ENCODE measurements around the gene TFCP2. TPM values are rescaled to one million over a fixed set of nuclear protein-coding genes. Genes with fewer than 3 reads are reported as not detected.
A peak's percentile ranks its signal among the peaks of the same experiment; 100 is the strongest.
"Not testable (repeated sequence)": the region's sequence is repeated elsewhere in the genome, so short reads cannot be mapped to it uniquely, and the experiment has no call there.

TFCP2 gene
- total and polyA plus RNA-seq, 8 donors: 6.7 to 56.2 (median 9.2) TPM

- intact Hi-C loops (cut with DNase I; ENCODE audit: low total_unique reads): no loop called here
- Histone ChIP-seq H3K9me3 (no peaks in the 10 kb centered on the region), H3K4me3 (peak overlapping the region; percentile 72 to 90 (median 82)), H3K36me3 (no peaks in the 10 kb centered on the region), H3K4me1 (peaks cover 12 to 33% (median 24%) of the 10 kb centered on the region in 4 donors), H3K27me3 (no peaks in the 10 kb centered on the region), H3K27ac (peak overlapping the region; percentile 84 to 95 (median 91))
- 1 to 2% (median 2%) methylated on average over 18 of the region's 18 CpGs for WGBS, 5 donors
- TF ChIP-seq EP300 (IDR thresholded peaks at IDR 0.05) (no peak), POLR2A (IDR thresholded peaks at IDR 0.05) (no peak), POLR2AphosphoS5 (IDR thresholded peaks at IDR 0.05) (no peak)
- TF ChIP-seq, protein P1, sequence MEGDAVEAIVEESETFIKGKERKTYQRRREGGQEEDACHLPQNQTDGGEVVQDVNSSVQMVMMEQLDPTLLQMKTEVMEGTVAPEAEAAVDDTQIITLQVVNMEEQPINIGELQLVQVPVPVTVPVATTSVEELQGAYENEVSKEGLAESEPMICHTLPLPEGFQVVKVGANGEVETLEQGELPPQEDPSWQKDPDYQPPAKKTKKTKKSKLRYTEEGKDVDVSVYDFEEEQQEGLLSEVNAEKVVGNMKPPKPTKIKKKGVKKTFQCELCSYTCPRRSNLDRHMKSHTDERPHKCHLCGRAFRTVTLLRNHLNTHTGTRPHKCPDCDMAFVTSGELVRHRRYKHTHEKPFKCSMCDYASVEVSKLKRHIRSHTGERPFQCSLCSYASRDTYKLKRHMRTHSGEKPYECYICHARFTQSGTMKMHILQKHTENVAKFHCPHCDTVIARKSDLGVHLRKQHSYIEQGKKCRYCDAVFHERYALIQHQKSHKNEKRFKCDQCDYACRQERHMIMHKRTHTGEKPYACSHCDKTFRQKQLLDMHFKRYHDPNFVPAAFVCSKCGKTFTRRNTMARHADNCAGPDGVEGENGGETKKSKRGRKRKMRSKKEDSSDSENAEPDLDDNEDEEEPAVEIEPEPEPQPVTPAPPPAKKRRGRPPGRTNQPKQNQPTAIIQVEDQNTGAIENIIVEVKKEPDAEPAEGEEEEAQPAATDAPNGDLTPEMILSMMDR (IDR thresholded peaks at IDR 0.05): no peak
- DNase-seq: no peak
Observed at GRCh38 chr12:51082561-51083125, 90.3 kb downstream of the TFCP2 start.

DNA sequence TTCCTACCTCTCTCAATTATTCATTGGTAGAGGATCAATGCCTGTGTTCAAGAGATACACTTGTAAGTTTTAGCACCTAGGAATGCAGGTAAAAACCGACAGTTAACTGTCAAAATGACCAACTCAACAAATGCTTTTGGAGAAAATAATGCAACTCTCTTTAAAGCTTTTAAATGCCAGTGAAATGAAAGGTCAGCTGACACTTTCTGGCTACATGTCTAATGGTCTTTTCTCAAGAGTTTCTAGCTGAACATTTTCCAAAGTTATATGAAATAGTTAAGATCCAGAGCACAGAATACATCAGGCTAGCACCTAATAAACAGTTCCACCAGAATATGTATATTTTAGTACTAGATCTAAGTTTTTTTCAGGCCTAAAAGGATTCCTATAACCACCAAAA lies 91.5 kb downstream of the TFCP2 start:
- no peak for TF ChIP-seq EP300 (IDR thresholded peaks at IDR 0.05)
- no peak for TF ChIP-seq POLR2A (IDR thresholded peaks at IDR 0.05)
- TF ChIP-seq, protein P1 (IDR thresholded peaks at IDR 0.05): no peak
- no peak for TF ChIP-seq POLR2AphosphoS5 (IDR thresholded peaks at IDR 0.05)
- 78 to 84% (median 83%) methylated on average over 1 of the region's 1 CpG for WGBS, 5 donors
- H3K4me3 ChIP-seq: peak overlapping the region in 1 of 4 donors; percentile 90
- no peak for DNase-seq
- no peaks in the 10 kb centered on the region for H3K9me3 ChIP-seq
- no peaks in the 10 kb centered on the region for H3K36me3 ChIP-seq
- H3K27me3 ChIP-seq: no peaks in the 10 kb centered on the region
- no peak overlapping the region for H3K27ac ChIP-seq
- intact Hi-C loops (cut with DNase I; ENCODE audit: low total_unique reads): no loop called here
- peaks cover 12 to 45% (median 29%) of the 10 kb centered on the region in 4 donors for H3K4me1 ChIP-seq

DNA sequence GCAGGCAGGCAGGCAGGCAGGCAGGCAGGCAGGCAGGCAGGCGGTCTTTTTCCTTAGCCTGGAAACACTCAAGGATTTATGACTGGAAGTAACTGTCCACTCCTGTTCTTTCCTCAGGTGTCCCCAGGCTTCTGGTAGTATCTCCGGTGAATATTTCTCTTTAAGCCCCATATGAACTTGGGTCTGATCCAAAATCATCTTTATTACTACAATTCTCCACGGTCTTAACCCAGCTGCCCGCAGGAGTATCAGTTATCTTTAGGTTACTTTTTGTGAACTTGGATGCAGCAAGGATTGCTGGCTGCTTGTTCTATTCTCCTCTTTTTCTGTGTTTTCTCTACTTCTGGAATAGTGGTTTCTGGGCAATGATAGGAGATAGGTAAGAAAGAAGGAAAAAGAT lies 92.8 kb downstream of the TFCP2 start:
- no peak for TF ChIP-seq POLR2AphosphoS5 (IDR thresholded peaks at IDR 0.05)
- TF ChIP-seq EP300 (IDR thresholded peaks at IDR 0.05): no peak
- TF ChIP-seq, protein P1 (IDR thresholded peaks at IDR 0.05): no peak
- TF ChIP-seq POLR2A (IDR thresholded peaks at IDR 0.05): no peak
- H3K9me3 ChIP-seq: no peaks in the 10 kb centered on the region
- no peaks in the 10 kb centered on the region for H3K27me3 ChIP-seq
- intact Hi-C loops (cut with DNase I; ENCODE audit: low total_unique reads): no loop called here
- peaks cover 12 to 58% (median 35%) of the 10 kb centered on the region in 4 donors for H3K4me1 ChIP-seq
- DNase-seq: no peak
- peaks cover 0 to 10% (median 5%) of the 10 kb centered on the region in 4 donors for H3K36me3 ChIP-seq
- 66 to 79% (median 76%) methylated on average over 4 of the region's 4 CpGs for WGBS, 5 donors
- H3K27ac ChIP-seq: no peak overlapping the region
- H3K4me3 ChIP-seq: no peak overlapping the region

DNA sequence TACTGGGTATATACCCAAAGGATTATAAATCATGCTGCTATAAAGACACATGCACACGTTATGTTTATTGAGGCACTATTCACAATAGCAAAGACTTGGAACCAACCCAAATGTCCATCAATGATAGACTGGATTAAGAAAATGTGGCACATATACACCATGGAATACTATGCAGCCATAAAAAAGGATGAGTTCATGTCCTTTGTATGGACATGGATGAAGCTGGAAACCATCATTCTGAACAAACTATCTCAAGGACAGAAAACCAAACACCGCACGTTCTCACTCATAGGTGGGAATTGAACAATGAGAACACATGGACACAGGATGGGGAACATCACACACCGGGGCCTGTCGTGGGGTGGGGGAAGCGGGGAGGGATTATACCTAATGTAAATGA lies 94.1 kb downstream of the TFCP2 start:
- H3K4me3 ChIP-seq; H3K9me3 ChIP-seq; DNase-seq; H3K27ac ChIP-seq; intact Hi-C loops (cut with DNase I; ENCODE audit: low total_unique reads); H3K27me3 ChIP-seq: not testable (repeated sequence)
- peaks cover under 1 to 16% (median 10%) of the 10 kb centered on the region in 4 donors for H3K36me3 ChIP-seq
- H3K4me1 ChIP-seq: peaks cover 10 to 61% (median 33%) of the 10 kb centered on the region in 4 donors
- WGBS, 5 donors: 90 to 98% (median 95%) methylated on average over 6 of the region's 6 CpGs

DNA sequence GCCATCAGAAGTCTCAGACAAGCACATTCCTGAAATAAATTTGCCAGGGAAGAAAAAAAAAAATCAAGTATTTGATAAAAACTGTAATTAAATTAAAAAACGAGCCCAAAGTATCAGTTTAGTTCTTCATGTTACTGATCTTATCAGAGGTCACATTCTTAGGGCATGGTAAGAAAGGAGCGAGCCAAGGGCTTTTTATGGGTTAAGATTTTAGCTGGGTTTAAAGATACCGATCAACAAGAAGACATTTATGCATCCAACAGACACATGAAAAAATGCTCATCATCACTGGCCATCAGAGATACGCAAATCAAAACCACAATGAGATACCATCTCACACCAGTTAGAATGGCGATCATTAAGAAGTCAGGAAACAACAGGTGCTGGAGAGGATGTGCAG lies 94.6 kb downstream of the TFCP2 start:
- intact Hi-C loops (cut with DNase I; ENCODE audit: low total_unique reads); H3K27me3 ChIP-seq; H3K9me3 ChIP-seq; H3K4me3 ChIP-seq; DNase-seq: not testable (repeated sequence)
- H3K4me1 ChIP-seq: peaks cover 8 to 59% (median 29%) of the 10 kb centered on the region in 4 donors
- WGBS, 5 donors: 72 to 76% (median 74%) methylated on average over 5 of the region's 5 CpGs
- H3K36me3 ChIP-seq: peaks cover 5 to 21% (median 15%) of the 10 kb centered on the region in 4 donors
- H3K27ac ChIP-seq: peak overlapping the region in 1 of 5 donors; percentile 27
